Retinal pigment epithelial cell (primary cell): Measurements from ENCODE around the gene ATP1A2.

Source experiments
- DNase-seq: peaks from one replicate; pipeline ENCODE4 v3.0.0-alpha.2; 2010; ENCODE audit warnings: low read depth
- H3K4me3 ChIP-seq: 2 replicates; pipeline ENCODE4 v1.5.1; 2011; ENCODE audit warnings: mild to moderate bottlenecking, low read length, control low read depth, moderate library complexity
- TF ChIP-seq, protein P1 (sequence below): conservative IDR thresholded peaks from 2 replicates; pipeline ENCODE4 v1.5.1; 2011; ENCODE audit warnings: low read depth, low read length, control low read depth, inconsistent platforms

The ATP1A2 gene

DNA sequence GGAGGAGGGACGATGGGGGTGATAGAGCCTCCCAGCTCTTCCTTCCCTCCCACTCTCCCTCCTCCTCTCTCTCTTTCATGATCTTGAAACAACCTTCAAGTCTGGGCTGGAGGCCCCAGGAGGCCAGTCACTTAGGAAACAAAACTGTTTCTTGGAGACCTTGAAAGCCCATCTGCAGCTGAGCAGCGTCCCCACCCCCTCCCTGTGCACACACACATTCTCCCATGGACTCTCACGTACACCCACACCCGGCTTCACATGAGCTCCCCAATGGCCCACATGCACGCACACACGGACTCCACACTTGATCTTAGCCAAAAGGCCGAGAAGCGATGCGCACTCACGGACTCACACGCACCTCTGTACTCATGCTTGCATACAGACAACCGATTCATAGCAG, 3.2 kb upstream of the ATP1A2 start:
- TF ChIP-seq, protein P1, sequence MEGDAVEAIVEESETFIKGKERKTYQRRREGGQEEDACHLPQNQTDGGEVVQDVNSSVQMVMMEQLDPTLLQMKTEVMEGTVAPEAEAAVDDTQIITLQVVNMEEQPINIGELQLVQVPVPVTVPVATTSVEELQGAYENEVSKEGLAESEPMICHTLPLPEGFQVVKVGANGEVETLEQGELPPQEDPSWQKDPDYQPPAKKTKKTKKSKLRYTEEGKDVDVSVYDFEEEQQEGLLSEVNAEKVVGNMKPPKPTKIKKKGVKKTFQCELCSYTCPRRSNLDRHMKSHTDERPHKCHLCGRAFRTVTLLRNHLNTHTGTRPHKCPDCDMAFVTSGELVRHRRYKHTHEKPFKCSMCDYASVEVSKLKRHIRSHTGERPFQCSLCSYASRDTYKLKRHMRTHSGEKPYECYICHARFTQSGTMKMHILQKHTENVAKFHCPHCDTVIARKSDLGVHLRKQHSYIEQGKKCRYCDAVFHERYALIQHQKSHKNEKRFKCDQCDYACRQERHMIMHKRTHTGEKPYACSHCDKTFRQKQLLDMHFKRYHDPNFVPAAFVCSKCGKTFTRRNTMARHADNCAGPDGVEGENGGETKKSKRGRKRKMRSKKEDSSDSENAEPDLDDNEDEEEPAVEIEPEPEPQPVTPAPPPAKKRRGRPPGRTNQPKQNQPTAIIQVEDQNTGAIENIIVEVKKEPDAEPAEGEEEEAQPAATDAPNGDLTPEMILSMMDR = no peak
- DNase-seq = no peak
- no peak overlapping the region for H3K4me3 ChIP-seq

DNA sequence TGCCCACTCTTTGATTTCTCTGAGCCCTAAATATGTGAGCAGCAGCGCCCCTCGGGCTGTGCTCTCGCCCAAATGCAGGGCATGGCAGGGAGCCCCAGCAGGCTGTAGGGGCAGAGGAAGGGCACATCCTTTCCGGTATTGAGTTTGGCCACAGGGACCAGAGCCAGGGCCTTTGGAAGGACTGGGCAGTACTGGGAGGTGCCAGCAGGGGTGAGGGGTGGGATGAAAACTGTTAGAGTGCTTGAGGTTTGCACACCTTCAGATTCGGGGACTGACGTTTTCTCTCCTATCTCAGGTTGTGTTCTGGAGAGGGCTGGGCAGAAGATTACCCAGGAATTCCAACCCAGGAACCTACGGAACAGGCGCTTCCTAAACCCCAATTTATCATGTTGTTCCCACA, 2.2 kb upstream of the ATP1A2 start:
- TF ChIP-seq, protein P1 = no peak
- H3K4me3 ChIP-seq = no peak overlapping the region
- DNase-seq = no peak

DNA sequence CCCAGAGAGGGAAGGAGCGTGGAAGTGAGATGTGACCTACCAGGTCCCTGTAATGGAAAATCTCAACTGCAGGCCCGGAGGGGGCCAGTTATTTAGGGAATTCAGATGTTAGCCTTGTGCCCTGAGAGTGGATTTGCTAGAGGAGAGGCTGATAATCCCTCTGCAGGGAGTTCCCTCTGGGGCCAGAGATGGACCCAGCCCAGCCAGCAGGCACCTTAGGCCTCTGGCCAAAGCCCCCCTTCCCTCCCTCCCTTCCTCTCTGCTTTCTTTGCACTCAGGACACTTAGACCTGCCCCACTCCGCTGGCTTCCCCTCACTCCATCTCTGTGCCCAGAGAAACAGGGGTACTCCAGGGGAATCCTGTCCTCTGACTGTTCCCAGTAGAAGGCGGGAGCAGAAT, 1.5 kb upstream of the ATP1A2 start:
- TF ChIP-seq, protein P1 = no peak
- no peak for DNase-seq
- H3K4me3 ChIP-seq = no peak overlapping the region

DNA sequence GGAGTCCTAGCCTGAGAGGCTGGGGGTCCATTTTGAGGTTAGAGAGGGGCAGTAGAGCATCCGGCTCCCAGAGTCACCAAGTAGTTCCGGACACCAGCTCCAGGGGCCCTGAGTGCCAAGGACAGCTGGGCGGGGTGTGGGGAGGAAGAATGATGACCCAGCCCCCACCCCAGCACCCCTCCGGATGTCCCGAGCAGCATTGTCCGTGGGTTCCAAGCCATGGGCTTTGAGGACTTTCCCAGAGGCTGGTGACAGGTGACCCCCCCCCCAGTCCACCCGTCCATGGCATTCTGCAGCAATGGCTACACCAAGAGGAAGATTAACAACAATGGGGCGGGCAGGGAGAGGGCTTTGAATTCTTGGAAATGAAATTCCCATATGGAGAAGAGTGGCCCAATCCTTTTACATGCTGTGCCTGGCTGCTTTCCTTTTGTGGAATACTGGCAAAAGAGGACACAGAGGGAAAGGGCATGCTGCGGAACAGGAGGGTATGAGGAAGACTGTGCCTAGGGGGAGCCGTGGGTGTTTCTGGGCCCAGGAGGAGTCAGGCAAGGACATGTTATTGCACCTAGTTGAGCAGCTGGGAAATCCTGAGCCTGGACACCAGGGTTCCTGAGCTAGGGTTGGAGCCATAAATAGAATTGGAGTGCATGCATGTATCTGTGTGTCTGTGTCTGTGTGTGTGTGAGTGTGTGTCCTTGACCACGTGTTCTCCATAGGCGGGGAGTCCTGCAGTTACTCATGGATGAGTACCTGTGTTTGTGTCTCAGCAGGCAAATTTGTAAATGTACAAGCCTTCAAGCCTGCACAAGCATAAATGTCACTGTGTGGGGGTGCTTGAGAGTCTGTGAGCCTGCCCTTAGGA, 956 bp downstream of the ATP1A2 start:
- no peak overlapping the region for H3K4me3 ChIP-seq
- TF ChIP-seq, protein P1 = no peak
- DNase-seq = no peak

DNA sequence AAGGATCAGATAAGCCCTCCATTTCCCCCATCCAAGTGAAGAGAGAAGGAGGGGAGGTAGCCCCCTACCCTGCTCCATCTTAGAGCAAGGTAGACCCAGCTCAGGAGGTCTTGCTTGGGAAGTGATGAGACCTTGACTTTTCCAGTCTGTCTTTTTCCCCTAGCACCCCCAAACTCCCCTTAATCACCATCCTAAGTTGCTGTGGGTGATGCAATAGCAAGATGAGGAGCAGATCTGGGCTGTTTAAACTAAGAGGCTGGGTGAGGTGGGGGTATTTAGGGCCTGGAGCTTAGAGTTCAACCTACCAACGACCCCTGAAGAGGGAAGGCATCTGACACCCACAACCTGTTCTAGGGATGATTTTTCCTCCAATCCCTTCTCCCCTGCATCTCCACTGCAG, 1.7 kb downstream of the ATP1A2 start:
- no peak overlapping the region for H3K4me3 ChIP-seq
- no peak for DNase-seq
- TF ChIP-seq, protein P1 = no peak

DNA sequence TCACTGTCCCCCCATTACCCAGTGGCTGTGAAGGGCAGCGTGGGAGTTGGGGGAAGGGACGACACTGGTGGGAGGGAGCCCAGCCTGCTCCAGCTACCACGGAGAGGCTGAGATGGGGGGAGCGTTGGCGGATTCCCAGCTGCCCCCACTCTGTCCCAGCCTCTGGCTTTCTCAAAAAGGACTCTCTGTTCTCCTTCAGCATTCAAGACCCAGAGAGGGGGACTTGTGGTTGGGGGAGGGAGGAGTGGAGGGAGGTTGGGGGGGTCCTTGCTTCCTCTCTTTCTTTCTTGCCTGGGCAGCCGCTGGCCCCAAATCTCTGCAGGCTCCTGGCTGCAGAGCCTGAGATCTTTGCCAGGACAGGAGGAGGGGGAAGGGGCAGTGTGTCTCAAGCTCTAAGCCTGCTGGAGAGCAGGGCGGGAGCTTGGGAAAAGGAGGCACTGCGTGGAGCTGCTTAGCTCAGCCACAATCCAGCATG, 2.2 kb downstream of the ATP1A2 start:
- TF ChIP-seq, protein P1 = no peak
- no peak for DNase-seq
- no peak overlapping the region for H3K4me3 ChIP-seq

DNA sequence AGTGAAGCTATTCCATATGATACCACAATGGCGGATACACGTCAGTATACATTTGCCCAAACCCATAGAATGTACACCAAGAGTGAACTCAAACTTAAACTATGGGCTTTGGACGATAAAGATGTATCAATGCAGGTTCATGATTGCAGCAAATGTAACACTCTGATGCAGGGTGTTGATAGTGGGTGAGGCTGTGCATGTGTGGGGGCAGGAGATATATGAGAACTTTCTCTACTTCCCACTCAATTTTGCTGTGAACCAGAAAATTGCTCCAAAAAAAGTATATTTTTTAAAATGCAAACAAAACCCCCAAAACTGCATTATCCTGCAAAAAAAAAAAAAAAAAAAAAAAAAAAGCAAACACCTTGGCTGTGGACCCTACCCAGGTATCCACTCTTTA, 3.4 kb downstream of the ATP1A2 start:
- no peak overlapping the region for H3K4me3 ChIP-seq
- TF ChIP-seq, protein P1 = no peak
- DNase-seq = no peak
